Measurements from ENCODE around the gene SNRPN. TPM values are rescaled to one million over a fixed set of nuclear protein-coding genes. Genes with fewer than 3 reads are reported as not detected.

SNRPN gene
- total RNA-seq, 1 experiment from 2014 or later: 800 TPM

DNA sequence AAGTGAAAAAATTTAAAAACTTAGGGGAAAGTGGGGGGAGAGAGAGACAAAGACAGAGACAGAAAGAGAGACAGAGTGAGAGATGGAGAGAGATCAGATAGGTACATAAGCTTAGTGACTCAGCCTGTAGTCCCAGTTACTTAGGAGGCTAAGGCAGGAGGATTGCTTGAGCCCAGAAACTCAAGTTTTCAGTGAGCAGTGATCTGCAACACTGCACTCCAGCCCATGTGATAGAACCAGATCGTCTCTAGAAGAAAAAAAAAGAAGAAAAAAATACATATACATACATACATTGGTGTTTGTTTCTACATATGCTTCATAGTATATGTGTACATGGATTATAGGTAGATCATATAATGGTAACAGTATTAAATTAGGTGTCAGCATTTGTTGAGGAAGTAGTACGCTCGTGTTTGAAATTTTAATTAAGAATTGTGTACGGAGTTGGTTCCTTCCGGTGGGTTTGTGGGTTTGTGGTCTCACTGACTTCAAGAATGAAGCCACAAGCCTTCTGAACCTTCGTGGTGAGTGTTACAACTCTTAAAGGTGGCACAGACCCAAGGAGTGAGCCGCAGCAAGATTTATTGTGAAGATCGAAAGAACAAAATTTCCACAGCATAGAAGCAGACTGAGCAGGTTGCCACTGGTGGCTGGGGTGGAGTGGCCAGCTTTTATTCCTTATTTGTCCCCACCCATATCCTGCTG is 38.3 kb upstream of the SNRPN start:
- ATAC-seq (no peak), DNase-seq (ENCODE audit: low spot score) (no peak)
- H3K27me3 Mint-ChIP-seq (ENCODE audit: low read depth): no peaks in the 10 kb centered on the region
- H3K4me1 Mint-ChIP-seq: peaks cover 32% of the 10 kb centered on the region
- POLR2A ChIA-PET: no interaction called here
- TF ChIP-seq, protein P1, sequence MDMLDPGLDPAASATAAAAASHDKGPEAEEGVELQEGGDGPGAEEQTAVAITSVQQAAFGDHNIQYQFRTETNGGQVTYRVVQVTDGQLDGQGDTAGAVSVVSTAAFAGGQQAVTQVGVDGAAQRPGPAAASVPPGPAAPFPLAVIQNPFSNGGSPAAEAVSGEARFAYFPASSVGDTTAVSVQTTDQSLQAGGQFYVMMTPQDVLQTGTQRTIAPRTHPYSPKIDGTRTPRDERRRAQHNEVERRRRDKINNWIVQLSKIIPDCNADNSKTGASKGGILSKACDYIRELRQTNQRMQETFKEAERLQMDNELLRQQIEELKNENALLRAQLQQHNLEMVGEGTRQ (CRISPR knock-in tag; IDR thresholded peaks at IDR 0.05): no peak
- CTCF ChIA-PET: interaction anchor here (1.0 kb wide), 1 partner anchor 31 kb away, joined by 3 read pairs; no protein-coding TSS in a partner anchor
- H3K4me3 Mint-ChIP-seq: no peak overlapping the region
- no peak overlapping the region for H3K27ac Mint-ChIP-seq
- peaks cover 25% of the 10 kb centered on the region for H3K36me3 Mint-ChIP-seq
- peaks cover 41% of the 10 kb centered on the region for H3K9me3 Mint-ChIP-seq

DNA sequence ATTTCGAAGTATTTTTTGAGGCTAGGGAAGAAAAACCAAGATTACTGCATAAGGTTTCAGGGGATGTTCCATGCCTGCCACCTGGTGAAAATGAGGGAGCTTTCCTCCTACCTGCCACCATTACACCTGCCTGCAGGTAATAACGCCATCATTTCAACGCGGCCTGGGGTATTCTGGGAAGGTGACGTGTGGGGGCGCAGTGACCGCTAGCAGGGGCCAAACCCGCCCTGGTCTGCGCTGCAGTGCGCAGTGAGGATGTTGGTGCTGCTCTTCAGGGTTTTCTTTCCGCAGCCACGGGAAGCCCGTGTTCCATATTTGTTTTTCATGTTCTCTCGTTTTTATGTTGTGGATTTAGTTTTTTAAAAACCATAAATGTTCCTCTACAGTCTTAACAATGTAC is 37.4 kb upstream of the SNRPN start:
- no peak overlapping the region for H3K4me3 Mint-ChIP-seq
- no peak for DNase-seq (ENCODE audit: low spot score)
- TF ChIP-seq, protein P2, sequence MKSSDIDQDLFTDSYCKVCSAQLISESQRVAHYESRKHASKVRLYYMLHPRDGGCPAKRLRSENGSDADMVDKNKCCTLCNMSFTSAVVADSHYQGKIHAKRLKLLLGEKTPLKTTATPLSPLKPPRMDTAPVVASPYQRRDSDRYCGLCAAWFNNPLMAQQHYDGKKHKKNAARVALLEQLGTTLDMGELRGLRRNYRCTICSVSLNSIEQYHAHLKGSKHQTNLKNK (CRISPR knock-in tag; IDR thresholded peaks at IDR 0.05): no peak
- no peak for TF ChIP-seq ATF1 (CRISPR knock-in tag; IDR thresholded peaks at IDR 0.05)
- TF ChIP-seq FOXP1 (CRISPR knock-in tag; IDR thresholded peaks at IDR 0.05; ENCODE audit: borderline replicate concordance): no peak
- TF ChIP-seq, protein P3, sequence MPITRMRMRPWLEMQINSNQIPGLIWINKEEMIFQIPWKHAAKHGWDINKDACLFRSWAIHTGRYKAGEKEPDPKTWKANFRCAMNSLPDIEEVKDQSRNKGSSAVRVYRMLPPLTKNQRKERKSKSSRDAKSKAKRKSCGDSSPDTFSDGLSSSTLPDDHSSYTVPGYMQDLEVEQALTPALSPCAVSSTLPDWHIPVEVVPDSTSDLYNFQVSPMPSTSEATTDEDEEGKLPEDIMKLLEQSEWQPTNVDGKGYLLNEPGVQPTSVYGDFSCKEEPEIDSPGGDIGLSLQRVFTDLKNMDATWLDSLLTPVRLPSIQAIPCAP (CRISPR knock-in tag; IDR thresholded peaks at IDR 0.05): no peak
- no peak for TF ChIP-seq ZNF671 (CRISPR knock-in tag; IDR thresholded peaks at IDR 0.05)
- no peak for TF ChIP-seq GTF2I (CRISPR knock-in tag; conservative IDR thresholded peaks at IDR 0.05)
- TF ChIP-seq TEAD1 (CRISPR knock-in tag; IDR thresholded peaks at IDR 0.05): no peak
- TF ChIP-seq, protein P4, sequence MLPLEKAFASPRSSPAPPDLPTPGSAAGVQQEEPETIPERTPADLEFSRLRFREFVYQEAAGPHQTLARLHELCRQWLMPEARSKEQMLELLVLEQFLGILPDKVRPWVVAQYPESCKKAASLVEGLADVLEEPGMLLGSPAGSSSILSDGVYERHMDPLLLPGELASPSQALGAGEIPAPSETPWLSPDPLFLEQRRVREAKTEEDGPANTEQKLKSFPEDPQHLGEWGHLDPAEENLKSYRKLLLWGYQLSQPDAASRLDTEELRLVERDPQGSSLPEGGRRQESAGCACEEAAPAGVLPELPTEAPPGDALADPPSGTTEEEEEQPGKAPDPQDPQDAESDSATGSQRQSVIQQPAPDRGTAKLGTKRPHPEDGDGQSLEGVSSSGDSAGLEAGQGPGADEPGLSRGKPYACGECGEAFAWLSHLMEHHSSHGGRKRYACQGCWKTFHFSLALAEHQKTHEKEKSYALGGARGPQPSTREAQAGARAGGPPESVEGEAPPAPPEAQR (CRISPR knock-in tag; IDR thresholded peaks at IDR 0.05): no peak
- TF ChIP-seq, protein P5, sequence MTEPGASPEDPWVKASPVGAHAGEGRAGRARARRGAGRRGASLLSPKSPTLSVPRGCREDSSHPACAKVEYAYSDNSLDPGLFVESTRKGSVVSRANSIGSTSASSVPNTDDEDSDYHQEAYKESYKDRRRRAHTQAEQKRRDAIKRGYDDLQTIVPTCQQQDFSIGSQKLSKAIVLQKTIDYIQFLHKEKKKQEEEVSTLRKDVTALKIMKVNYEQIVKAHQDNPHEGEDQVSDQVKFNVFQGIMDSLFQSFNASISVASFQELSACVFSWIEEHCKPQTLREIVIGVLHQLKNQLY (CRISPR knock-in tag; IDR thresholded peaks at IDR 0.05): no peak
- no peak for TF ChIP-seq OVOL2 (CRISPR knock-in tag; IDR thresholded peaks at IDR 0.05; ENCODE audit: borderline replicate concordance)
- no peak for TF ChIP-seq ZNF416 (CRISPR knock-in tag; IDR thresholded peaks at IDR 0.05)
- TF ChIP-seq, protein P6, sequence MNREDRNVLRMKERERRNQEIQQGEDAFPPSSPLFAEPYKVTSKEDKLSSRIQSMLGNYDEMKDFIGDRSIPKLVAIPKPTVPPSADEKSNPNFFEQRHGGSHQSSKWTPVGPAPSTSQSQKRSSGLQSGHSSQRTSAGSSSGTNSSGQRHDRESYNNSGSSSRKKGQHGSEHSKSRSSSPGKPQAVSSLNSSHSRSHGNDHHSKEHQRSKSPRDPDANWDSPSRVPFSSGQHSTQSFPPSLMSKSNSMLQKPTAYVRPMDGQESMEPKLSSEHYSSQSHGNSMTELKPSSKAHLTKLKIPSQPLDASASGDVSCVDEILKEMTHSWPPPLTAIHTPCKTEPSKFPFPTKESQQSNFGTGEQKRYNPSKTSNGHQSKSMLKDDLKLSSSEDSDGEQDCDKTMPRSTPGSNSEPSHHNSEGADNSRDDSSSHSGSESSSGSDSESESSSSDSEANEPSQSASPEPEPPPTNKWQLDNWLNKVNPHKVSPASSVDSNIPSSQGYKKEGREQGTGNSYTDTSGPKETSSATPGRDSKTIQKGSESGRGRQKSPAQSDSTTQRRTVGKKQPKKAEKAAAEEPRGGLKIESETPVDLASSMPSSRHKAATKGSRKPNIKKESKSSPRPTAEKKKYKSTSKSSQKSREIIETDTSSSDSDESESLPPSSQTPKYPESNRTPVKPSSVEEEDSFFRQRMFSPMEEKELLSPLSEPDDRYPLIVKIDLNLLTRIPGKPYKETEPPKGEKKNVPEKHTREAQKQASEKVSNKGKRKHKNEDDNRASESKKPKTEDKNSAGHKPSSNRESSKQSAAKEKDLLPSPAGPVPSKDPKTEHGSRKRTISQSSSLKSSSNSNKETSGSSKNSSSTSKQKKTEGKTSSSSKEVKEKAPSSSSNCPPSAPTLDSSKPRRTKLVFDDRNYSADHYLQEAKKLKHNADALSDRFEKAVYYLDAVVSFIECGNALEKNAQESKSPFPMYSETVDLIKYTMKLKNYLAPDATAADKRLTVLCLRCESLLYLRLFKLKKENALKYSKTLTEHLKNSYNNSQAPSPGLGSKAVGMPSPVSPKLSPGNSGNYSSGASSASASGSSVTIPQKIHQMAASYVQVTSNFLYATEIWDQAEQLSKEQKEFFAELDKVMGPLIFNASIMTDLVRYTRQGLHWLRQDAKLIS (CRISPR knock-in tag; IDR thresholded peaks at IDR 0.05; ENCODE audit: borderline replicate concordance): no peak
- TF ChIP-seq, protein P7, sequence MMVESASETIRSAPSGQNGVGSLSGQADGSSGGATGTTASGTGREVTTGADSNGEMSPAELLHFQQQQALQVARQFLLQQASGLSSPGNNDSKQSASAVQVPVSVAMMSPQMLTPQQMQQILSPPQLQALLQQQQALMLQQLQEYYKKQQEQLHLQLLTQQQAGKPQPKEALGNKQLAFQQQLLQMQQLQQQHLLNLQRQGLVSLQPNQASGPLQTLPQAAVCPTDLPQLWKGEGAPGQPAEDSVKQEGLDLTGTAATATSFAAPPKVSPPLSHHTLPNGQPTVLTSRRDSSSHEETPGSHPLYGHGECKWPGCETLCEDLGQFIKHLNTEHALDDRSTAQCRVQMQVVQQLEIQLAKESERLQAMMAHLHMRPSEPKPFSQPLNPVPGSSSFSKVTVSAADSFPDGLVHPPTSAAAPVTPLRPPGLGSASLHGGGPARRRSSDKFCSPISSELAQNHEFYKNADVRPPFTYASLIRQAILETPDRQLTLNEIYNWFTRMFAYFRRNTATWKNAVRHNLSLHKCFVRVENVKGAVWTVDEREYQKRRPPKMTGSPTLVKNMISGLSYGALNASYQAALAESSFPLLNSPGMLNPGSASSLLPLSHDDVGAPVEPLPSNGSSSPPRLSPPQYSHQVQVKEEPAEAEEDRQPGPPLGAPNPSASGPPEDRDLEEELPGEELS (CRISPR knock-in tag; IDR thresholded peaks at IDR 0.05): no peak
- no peak for TF ChIP-seq RORB (CRISPR knock-in tag; IDR thresholded peaks at IDR 0.05)
- TF ChIP-seq, protein P8, sequence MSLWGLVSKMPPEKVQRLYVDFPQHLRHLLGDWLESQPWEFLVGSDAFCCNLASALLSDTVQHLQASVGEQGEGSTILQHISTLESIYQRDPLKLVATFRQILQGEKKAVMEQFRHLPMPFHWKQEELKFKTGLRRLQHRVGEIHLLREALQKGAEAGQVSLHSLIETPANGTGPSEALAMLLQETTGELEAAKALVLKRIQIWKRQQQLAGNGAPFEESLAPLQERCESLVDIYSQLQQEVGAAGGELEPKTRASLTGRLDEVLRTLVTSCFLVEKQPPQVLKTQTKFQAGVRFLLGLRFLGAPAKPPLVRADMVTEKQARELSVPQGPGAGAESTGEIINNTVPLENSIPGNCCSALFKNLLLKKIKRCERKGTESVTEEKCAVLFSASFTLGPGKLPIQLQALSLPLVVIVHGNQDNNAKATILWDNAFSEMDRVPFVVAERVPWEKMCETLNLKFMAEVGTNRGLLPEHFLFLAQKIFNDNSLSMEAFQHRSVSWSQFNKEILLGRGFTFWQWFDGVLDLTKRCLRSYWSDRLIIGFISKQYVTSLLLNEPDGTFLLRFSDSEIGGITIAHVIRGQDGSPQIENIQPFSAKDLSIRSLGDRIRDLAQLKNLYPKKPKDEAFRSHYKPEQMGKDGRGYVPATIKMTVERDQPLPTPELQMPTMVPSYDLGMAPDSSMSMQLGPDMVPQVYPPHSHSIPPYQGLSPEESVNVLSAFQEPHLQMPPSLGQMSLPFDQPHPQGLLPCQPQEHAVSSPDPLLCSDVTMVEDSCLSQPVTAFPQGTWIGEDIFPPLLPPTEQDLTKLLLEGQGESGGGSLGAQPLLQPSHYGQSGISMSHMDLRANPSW (CRISPR knock-in tag; conservative IDR thresholded peaks at IDR 0.05; ENCODE audit: low read depth): no peak
- TF ChIP-seq ETV6 (CRISPR knock-in tag; IDR thresholded peaks at IDR 0.05): no peak
- H3K27ac Mint-ChIP-seq: no peak overlapping the region; the same call in 1 of the 2 replicates
- H3K36me3 Mint-ChIP-seq: peaks cover 25% of the 10 kb centered on the region
- H3K9me3 Mint-ChIP-seq: peaks cover 34% of the 10 kb centered on the region
- POLR2A ChIA-PET: no interaction called here
- H3K4me1 Mint-ChIP-seq: peaks cover 38% of the 10 kb centered on the region
- CTCF ChIA-PET: interaction anchor here (1.0 kb wide), 2 partner anchors 32 to 241 kb away, joined by 3 to 4 read pairs; no protein-coding TSS in a partner anchor
- H3K27me3 Mint-ChIP-seq (ENCODE audit: low read depth): no peaks in the 10 kb centered on the region
- peak; percentile 18 for ATAC-seq
